SU-DHL-6 (cell line): ENCODE data around the gene LARP4B.

ENCODE experiments used
- CTCF ChIP-seq: fragments of 200-600 bp; sonication (generic); IDR thresholded peaks from one replicate; pipeline ENCODE4 v1.5.1; 2017; ENCODE audit warnings: antibody characterized with exemption, mild to moderate bottlenecking, low read length, moderate library complexity; ENCODE audit not compliant: insufficient read depth, poor library complexity, severe bottlenecking
- EZH2phosphoT487 ChIP-seq: fragments of 200-600 bp; sonication (generic), shearing (Covaris generic); conservative IDR thresholded peaks from 2 replicates; pipeline ENCODE4 v1.6.1; 2018; ENCODE audit warnings: mild to moderate bottlenecking, antibody characterized with exemption, low read length, moderate library complexity, mixed read lengths

GRCh38 chr10:963655-964054 is 32.1 kb upstream of the LARP4B start:
- TF ChIP-seq EZH2phosphoT487 (no peak), CTCF (no peak)
